ENCODE data around the gene POLA1.

GRCh38 chrX:24799565-24799964, 105.8 kb downstream of the POLA1 start:
- no peak for TF ChIP-seq POLR2A (IDR thresholded peaks at IDR 0.05; ENCODE audit: low read length)
- no peak for TF ChIP-seq GATA1 (IDR thresholded peaks at IDR 0.05; ENCODE audit: low read depth, low read length)

All from erythroblast (primary cell).